ENCODE measurements around the gene C19orf25.
"Not testable (repeated sequence)": the region's sequence is repeated elsewhere in the genome, so short reads cannot be mapped to it uniquely, and the experiment has no call there.

The C19orf25 gene

DNA sequence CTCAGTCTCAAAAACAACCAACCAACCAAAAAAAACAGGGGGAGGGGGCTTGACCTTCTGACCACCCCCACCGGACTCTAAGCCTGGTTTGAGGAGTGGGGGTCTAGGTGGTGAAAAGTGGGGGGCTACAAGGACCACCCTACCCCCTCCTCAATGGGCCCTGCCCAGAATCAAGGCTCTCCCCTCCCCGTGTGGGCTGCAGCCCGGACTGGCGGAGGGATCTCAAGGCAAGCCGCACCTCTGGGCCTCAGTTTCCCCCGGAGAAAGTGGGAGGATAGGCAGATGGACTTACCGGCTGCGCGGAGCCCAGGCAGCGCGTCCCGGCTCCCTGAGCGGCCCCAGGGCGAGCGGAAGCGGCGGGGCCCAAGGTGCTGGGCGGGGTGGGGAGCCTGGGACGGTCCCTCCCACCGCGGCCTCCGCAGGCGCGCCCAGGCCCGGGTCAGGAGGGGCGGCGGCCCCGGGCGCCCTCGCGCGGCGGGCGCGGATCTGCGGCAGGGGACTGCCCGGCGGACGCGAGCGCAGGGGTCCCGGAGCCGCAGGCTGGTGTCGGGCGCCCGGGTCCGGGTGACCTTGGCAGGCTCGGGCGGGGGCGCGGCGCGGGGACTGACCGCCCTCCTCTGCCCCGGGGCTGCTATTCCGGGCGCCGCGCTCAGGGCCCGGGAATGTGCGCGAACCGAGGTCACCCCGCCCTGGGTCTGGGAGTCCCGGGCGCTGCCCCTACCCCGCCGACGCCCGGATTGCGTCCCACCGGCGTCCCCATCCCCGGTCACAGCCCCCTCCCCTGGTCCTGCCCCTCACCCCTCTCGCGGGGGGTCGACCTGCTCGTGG lies 33.9 kb upstream of the C19orf25 start, which contains the start of gene ADAMTSL5:
ADAMTSL5 (minus strand) TSS at position 349 of the 828 bp plus-strand sequence. CDS start 2,076 bp downstream, outside the sequence.
- DNase-seq (ENCODE audit: low read depth, low spot score), result peak; percentile 65

DNA sequence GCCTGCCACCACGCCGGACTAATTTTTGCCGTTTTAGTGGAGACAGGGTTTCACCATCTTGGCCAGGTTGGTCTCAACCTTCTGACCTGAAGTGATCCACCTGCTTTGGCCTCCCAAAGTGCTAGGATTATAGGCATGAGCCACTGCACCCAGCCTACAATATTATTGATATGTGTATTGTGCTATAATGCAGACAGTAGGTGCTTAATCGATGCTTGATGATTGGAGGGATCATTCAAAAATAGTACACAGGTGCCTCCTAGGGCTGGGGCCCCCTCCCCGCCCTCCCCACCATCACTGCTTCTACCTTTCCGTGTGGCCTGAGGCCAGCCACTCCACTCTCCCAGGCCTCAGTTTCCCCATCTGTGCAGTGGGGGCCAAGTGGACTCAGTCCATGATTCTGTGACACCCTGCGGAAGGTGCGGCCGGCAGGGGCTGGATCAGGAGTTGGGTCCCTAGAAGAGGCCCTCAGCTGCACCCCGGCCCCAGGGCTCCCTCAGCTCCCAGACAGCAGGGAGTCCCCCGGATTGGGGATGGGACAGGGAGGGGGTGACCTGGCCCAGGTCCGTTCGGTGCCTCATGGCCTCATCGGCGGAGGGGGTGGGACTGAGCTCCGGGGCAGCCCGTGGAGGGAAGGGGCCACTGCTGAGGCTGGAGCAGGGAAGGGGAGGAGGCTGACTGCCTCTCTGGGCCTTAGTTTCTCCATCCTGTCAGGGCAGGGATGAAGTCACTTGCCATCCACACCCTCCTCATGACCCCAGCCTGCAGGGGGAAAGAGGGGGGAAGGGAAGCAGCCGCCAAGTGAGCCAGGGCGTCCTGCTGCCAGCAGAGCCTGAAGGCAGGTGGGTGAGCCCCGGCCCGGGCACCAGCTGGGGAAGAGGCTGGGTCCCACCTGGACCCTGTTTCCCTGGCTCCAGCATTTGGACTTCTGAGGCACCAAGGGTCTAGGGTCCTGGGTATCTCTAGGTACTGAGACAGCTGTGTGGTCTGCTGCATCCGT lies 32.6 kb upstream of the C19orf25 start:
- DNase-seq (ENCODE audit: low read depth, low spot score), result no peak

DNA sequence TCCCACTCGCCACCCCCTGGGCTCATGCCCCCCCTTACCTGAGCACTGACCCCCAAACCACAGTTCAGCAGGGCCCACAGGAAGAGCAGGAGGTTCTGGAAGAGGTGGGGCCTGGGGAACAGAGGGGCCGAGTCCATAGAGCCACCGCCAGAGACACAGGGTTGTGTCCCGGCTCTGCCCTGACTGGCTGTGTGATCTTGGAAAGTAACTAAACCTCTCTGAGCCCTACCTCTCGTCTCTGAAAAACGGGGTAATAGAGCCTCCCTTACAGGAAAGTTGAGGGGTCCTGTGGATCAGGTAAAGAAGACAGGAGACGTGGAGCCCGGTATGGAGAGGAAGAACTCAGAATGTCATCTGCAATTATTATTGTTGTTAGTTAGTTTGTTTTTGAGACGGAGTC lies 31.8 kb upstream of the C19orf25 start:
- DNase-seq (ENCODE audit: low read depth, low spot score), result no peak

DNA sequence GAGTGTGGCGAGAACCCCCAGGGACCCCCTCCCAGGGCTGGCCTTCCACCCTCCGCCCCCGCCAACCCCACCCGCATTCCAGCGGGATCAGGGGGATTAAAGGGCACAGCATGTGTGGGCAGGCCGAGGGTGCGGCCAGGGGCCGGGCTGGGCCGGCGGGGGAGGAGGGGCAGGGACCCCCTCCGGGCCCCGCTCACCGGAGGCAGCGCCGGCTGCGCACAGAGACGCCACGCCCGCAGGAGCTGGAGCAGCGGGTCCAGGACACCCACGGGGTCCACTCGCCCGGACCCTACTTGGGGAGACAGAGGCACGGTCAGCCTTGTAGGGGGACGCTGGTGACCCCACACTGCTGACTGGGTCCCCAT lies 31.4 kb upstream of the C19orf25 start:
- no peak for DNase-seq (ENCODE audit: low read depth, low spot score)

DNA sequence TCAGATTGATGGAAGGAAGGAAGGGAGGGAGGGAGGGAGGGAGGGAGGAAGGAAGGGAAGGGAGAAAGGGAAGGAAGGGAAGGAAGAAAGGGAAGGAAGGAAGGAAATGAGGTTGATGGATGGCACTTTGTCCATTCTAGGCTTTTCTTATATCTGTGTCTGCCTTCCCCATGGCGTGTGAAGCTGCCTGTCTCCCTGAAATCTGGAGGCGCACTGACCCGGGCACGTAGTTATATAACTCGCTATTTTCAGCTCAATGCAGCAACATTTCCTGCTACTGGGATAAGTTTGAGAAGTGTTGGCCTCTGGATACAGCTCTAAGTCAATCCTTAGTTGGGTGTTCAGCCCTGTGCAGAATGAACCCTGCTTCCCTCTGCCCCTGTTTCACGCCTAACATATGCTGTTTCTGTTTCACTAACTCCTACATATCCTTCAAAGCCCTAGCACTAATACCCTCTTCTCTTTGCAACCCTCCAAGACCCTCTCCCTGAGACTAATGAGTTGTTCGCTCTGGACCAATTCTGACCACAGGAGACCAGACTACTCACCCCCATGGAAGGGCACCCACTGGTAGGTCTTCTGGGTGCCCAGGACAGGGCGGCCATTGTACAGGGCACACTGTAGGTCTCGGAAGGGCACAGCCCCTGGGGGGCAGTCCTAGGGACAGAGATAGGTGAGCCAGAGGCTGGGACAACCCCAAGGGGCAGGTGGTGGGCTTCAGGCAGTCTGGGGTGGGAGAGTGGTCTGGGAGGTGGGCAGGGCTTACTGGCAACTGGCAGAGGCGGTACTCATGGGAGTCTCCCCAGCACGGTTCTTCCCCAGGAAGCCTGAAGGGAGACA lies 30.8 kb upstream of the C19orf25 start:
- DNase-seq (ENCODE audit: low read depth, low spot score), result no peak

DNA sequence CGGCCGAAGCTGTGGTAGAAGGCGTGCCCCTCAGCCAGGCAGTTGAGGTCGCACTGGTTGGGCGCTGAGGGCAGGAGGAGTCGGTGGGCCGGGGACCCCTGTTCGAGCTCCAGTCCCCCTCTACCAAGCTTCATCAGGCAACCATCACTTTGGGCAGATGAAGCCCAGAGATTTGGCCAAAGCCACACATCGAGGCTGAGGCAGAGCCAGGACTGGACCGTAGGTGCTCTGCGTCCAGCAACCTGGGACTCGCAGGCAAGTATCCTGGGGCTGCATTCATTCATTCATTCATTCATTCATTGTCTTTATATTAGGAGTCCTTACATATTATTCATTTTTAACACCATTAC lies 29.5 kb upstream of the C19orf25 start:
- no peak for DNase-seq (ENCODE audit: low read depth, low spot score)

DNA sequence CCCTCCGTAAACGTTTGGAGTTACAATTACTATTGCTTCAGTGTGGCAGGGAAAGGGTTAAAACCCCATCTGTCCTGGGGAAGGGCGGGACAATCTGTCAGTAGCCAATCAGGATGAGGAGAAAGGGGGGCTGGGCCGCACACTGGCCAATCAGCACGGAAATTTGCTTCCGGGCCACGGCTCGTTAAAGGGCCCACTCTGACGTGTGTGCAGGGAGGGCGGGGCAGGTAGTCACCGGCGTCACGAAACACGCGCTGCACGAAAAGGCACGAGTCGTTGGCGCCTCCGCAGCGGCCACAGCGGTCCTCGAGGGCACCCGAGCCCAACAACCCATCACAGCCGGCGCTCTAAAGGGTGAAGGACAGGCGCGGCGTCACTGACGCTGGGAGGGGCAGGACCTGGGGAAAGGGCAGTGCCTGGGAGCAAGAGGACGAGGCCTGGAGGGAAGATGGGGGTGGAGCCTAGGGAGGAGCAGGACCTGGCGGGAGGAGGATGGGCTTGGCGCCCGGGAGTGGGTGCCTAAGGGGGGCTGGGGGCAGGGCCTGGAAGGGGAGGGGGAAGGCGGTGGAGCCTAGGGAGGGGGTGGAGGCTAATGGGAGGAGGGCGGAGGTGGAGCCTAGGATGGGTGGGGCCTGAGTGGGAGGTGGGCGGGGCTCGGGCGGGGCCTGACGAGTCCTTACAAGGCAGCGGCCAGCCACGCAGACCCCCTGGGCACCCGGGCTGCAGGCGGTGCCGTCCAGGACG lies 28.9 kb upstream of the C19orf25 start:
- DNase-seq (ENCODE audit: low read depth, low spot score), result peak; percentile 98

DNA sequence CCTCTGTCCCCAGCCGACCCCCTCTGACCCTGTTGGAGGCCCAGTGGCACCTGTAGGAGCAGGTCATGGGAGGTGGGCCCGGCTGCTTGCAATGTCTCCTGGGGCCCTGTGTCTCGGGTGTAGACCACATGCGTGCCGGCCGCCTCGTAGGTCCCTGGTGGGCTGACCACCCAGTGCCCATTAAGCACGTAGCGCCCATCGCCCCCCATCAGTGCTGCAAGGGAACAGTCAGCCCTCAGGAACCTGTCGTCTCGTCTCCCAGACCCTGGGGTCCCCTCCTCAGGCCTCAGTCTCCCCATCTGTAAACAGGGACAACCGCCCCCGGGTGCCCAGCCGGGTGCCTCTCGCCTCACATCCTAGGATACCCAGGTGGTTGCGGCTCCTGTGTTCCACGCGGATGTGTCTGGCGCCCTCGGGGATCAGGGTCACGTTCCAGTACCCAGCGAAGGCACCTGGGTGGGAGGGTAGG lies 28.2 kb upstream of the C19orf25 start:
- DNase-seq (ENCODE audit: low read depth, low spot score), result no peak

DNA sequence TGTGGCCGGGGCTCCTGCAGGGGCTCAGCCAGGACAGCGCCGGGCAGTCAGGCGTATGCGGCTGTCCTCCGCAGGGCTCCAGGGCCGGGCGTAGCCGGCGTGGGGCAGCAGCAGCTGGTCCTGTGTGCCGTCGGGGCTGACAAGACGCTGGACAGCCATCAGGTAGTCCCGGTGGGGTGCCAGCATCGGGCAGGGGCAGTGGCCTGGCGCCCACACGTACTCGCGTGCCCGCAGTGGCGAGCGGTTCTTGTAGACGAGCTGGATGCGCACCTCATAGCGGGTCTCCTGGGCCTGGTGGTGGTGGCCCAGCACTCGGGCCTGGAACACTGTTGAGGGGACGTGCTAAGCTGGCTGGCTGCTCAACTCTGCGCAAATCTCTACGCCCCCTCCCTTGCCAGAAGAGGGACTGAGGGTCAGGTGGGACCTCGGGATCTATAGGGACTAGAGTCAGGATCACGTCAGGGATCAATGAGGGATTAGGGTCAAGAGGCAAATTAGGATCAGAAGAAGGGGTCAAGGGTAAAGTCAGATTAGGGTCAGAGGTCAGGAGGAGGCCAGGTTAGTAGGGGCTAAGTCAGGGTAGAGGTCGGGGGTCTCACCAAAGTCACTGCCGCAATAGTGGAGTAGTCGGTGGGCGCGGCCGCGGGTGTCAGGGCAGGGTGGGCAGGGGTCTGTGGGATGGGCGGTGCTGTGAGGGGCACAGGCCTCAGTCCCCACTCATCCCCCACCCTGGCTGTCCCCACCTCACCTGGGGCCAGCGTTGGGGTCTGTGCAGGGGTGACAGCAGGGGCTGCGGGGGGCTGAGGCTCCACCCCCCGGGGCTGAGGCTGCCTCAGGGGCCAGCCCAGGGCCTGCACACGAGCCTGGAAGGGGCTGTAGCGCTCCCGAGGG lies 27.2 kb upstream of the C19orf25 start:
- DNase-seq (ENCODE audit: low read depth, low spot score), result no peak

DNA sequence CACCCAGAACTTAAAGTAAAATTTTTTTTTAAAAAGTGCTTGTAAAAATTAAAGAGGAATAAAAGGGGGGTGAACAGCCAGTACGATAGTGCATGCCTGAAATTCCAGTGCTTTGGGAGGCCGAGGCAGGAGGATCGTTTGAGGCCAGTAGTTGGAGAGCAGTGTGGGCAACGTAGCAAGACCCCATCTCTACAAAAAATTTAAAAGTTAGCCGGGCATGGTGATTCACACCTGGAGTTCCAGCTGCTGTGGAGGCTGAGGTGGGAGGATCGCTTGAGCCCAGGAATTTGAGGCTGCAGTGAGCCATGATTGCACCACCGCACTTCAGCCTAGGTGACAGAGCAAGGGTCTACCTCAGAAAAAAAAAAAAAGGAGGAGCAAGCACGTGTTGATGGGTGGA lies 26.0 kb upstream of the C19orf25 start:
- DNase-seq (ENCODE audit: low read depth, low spot score), result no peak

DNA sequence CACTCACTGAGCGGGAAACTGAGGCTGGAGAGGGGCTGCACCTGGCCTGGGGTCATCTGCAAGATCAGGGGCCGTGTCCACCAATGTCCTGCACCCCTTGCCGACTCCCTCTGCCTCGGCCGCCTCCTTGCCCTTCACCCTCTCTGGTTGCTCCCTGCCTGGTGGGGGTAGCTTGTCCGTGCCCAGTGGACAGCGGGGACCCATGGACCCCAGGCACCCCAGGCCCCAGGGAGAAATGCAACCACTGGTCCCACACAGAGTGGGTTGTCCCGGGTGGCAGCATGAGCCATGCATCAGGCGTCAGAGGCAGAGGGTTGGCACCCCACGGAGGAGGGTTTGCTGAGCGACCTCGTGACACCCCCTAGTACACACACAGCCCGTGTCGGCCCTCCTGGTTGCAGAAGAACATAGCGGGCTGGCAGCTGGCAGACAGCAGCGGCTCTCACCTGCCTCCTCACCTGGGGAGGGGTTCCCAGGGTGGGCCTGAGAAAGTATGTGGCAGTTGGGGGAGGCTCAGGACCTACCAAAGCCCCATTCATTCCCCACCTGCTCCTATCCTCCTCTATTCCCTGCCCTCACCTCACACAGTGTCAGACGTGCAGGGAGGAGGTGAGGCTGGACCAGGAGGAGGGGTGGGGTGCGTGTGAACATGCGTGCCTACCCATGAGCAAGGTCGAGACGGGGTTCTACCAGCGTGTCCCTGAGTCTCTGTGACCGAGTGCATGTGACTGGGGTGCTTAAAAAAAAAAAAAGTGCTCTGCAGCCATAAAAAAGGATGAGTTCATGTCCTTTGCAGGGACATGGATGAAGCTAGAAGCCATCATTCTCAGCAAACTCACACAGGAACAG lies 25.1 kb upstream of the C19orf25 start:
- DNase-seq (ENCODE audit: low read depth, low spot score), result no peak

DNA sequence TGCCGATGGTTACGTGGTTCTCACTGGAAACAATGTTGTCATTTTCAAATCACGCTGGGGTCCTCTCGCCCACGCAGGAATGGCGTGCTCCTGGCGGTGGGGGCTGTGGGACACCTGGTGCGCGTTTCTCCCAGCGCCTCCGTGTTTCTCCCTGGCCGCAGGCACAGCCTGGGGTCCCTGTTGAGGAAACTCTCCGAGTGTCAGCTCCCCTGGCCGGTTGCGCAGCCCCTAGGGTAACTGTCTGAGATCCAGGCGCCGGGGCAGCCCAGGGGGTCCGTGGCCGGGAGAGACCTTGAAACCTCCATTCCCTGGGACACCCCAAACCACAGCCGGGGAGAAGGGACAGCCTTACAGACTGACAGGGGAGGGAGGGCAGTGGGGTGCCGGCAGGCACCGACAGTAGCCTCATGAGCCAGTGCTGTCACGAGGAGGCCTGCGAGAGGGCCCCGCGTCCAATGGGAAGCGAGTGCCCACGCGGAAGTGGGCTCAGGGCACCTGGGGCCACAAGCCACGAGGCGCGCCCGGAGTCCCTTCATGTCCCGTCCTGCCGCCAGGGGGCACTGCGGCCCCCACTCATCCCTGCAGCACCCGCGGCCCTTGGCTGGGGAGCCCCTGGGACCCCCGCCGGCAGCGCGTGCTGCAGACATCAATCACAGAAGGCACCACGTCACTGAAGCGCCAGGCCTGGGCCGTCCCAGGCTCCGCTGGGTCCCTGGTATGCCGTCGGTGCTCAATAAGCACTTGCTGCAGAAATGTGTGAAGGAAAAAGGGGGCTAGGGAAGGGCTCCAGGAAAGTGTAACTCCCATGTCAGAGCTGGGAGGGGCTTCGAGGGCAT lies 24.3 kb upstream of the C19orf25 start:
- DNase-seq (ENCODE audit: low read depth, low spot score), result peak; percentile 54

DNA sequence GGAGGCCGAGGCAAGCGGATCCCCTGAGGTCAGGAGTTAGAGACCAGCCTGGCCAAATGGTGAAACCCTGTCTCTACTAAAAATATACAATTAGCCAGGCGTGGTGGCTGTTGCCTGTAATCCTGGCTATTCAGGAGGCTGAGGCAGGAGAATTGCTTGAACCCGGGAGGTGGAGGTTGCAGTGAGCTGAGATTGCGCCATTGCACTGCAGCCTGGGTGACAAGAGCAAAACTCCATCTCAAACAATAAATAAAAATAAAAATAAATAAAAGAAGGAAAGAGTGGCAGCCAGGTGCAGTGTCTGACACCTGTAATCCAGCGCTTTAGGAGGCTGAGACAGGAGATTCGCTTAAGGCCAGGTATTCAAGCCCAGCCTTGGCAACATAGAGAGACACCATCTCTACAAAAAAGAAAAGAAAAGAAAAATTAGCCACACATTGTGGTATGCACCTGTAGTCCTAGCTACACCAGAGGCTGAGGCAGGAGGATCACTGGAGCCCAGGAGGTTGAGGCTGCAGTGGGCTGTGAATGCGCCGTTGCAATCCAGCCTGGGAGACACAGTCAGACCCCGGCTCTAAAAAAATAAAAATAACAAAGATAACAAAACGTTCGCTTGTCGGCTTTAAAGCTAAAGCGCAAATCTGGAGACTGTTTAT lies 23.5 kb upstream of the C19orf25 start:
- DNase-seq (ENCODE audit: low read depth, low spot score), result no peak

DNA sequence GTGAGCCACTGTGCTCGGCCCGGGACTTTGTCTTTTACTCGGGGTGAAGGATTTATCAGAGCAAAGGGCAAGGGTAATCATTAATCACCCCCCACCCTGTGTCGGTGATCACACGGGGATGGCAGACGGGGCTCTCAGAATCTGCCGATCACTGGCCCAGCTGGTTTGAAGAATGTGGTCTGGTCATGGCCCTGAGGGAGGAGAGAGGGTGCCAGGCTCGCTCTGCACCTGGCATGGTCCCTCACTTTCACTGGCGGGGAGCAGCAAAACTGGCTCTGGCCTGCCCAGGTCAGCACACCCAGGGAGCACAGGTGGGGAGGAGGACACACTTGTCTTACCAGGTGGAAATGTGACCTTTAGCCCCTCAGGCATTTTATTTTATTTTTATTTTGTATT lies 22.2 kb upstream of the C19orf25 start:
- DNase-seq (ENCODE audit: low read depth, low spot score), result no peak

DNA sequence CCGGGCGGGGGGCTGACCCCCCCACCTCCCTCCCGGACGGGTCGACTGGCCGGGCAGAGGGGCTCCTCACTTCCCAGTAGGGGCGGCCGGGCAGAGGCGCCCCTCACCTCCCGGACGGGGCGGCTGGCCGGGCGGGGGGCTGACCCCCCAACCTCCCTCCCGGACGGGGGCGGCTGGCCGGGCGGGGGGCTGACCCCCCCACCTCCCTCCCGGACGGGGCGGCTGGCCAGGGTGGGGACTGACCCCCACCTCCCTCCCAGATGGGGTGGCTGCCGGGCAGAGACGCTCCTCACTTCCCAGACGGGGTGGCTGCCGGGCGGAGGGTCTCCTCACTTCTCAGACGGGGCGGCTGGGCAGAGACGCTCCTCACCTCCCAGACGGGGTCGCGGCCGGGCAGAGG lies 20.2 kb upstream of the C19orf25 start:
- DNase-seq (ENCODE audit: low read depth, low spot score), result not testable (repeated sequence)

DNA sequence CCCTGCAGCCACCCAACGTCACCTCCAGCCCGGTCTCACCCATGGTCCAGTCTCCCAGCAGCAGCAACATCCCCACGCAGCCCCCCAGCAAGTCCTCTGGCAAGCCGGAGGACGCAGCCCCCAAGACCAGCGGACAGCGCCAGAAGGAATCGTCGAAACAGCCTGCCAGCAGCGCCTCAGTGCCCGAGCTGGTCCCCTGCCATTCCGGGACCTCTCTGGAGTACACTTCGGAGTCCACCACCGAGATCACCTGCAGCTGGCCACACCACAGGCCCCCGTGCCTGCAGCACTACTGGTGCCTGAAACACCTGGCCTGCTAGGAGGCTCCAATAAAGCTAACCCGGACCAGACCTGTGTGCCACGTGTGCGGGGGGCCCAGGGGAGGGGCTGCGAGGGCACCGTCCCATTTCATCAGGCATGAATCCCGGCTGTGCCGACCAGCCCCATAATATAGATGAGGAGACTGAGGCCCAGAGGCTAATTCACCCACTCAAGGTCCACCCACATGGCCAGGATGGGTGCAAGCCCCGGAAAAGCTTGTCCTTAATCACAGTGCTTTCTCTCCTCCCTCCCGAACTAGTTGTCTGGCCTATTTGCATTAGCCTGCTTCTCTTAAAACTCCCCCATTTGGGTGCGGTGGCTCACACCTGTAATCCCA lies 18.7 kb upstream of the C19orf25 start:
- no peak for DNase-seq (ENCODE audit: low read depth, low spot score)

All from astrocyte of the hippocampus (primary cell).